H1 (cell line): ENCODE measurements around the gene LEKR1. TPM values are rescaled to one million over a fixed set of nuclear protein-coding genes. Genes with fewer than 3 reads are reported as not detected.

Experiments used
- CBX5 ChIP-seq: fragments of 300-800, 300-1000 bp; sonication (generic); IDR thresholded peaks from 2 replicates; pipeline ENCODE4 v1.7.1; 2016; ENCODE audit warnings: antibody characterized with exemption, low read length, low read depth
- GABPA ChIP-seq: IDR thresholded peaks from 2 replicates; pipeline ENCODE4 v1.6.1; 2011; ENCODE audit warnings: mild to moderate bottlenecking, low read length, moderate library complexity, borderline replicate concordance; ENCODE audit not compliant: insufficient read depth
- SIX5 ChIP-seq: IDR thresholded peaks from 2 replicates; pipeline ENCODE4 v1.6.1; 2011; ENCODE audit warnings: mild to moderate bottlenecking, low read depth, low read length
- polyA plus RNA-seq, 7 experiments: library from polyadenylated mRNA; depleted of rRNA in 3 of 7; stranded (reverse) in 5 of 7; unstranded in 2 of 7; fragments of >200 nt in 5 of 7; fragments of 200-250 nt in 2 of 7; gene quantifications; 1 replicate in 5 of 7; 2 replicates in 1 of 7; 4 replicates in 1 of 7; pipeline versions ENCODE4 v1.2.1 to v1.2.3, GENCODE V29; 2011 to 2013; ENCODE audit warnings: missing spikeins in 2 of 7, mixed read lengths in 2 of 7
- total RNA-seq: library from RNA; stranded (reverse); fragmentation: NEBNext Ultra II Directional; extraction: Animal tissue kit (Norgen Biotek cat#: 25700); gene quantifications from 2 replicates; pipeline ENCODE4 v1.2.1, GENCODE V29; 2021
- TF ChIP-seq, protein P1 (sequence below): fragments of 300-600 bp; sonication (generic); IDR thresholded peaks from 2 replicates; pipeline ENCODE4 v1.7.1; 2012; ENCODE audit warnings: low read length, moderate library complexity, mild to moderate bottlenecking, inconsistent platforms; ENCODE audit not compliant: insufficient replicate concordance

The LEKR1 gene
- total and polyA plus RNA-seq, 2 of the 8 experiments (the other 6 are each of a cell fraction or from before 2014, with no cell fraction given): 0.08 TPM; not detected in 1

DNA sequence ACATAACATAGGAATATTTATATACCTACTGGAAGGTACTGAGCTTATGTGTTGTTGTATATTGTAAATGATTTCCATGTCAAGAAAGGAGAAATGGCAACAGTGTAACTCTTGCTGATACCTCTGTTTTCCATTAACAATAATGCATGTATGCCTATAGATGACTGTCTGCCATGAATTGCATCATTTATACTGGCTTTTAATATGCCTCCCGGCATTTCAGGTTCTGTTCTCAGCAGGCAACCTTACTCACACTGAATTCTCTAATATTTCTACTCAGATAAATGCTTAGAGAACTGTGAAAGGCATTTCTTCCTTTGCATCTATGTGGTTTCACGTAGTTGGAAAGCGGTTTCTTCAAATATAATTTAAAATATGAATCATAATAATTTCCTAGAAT lies 41.8 kb downstream of the LEKR1 start (continued):
- TF ChIP-seq, protein P1, sequence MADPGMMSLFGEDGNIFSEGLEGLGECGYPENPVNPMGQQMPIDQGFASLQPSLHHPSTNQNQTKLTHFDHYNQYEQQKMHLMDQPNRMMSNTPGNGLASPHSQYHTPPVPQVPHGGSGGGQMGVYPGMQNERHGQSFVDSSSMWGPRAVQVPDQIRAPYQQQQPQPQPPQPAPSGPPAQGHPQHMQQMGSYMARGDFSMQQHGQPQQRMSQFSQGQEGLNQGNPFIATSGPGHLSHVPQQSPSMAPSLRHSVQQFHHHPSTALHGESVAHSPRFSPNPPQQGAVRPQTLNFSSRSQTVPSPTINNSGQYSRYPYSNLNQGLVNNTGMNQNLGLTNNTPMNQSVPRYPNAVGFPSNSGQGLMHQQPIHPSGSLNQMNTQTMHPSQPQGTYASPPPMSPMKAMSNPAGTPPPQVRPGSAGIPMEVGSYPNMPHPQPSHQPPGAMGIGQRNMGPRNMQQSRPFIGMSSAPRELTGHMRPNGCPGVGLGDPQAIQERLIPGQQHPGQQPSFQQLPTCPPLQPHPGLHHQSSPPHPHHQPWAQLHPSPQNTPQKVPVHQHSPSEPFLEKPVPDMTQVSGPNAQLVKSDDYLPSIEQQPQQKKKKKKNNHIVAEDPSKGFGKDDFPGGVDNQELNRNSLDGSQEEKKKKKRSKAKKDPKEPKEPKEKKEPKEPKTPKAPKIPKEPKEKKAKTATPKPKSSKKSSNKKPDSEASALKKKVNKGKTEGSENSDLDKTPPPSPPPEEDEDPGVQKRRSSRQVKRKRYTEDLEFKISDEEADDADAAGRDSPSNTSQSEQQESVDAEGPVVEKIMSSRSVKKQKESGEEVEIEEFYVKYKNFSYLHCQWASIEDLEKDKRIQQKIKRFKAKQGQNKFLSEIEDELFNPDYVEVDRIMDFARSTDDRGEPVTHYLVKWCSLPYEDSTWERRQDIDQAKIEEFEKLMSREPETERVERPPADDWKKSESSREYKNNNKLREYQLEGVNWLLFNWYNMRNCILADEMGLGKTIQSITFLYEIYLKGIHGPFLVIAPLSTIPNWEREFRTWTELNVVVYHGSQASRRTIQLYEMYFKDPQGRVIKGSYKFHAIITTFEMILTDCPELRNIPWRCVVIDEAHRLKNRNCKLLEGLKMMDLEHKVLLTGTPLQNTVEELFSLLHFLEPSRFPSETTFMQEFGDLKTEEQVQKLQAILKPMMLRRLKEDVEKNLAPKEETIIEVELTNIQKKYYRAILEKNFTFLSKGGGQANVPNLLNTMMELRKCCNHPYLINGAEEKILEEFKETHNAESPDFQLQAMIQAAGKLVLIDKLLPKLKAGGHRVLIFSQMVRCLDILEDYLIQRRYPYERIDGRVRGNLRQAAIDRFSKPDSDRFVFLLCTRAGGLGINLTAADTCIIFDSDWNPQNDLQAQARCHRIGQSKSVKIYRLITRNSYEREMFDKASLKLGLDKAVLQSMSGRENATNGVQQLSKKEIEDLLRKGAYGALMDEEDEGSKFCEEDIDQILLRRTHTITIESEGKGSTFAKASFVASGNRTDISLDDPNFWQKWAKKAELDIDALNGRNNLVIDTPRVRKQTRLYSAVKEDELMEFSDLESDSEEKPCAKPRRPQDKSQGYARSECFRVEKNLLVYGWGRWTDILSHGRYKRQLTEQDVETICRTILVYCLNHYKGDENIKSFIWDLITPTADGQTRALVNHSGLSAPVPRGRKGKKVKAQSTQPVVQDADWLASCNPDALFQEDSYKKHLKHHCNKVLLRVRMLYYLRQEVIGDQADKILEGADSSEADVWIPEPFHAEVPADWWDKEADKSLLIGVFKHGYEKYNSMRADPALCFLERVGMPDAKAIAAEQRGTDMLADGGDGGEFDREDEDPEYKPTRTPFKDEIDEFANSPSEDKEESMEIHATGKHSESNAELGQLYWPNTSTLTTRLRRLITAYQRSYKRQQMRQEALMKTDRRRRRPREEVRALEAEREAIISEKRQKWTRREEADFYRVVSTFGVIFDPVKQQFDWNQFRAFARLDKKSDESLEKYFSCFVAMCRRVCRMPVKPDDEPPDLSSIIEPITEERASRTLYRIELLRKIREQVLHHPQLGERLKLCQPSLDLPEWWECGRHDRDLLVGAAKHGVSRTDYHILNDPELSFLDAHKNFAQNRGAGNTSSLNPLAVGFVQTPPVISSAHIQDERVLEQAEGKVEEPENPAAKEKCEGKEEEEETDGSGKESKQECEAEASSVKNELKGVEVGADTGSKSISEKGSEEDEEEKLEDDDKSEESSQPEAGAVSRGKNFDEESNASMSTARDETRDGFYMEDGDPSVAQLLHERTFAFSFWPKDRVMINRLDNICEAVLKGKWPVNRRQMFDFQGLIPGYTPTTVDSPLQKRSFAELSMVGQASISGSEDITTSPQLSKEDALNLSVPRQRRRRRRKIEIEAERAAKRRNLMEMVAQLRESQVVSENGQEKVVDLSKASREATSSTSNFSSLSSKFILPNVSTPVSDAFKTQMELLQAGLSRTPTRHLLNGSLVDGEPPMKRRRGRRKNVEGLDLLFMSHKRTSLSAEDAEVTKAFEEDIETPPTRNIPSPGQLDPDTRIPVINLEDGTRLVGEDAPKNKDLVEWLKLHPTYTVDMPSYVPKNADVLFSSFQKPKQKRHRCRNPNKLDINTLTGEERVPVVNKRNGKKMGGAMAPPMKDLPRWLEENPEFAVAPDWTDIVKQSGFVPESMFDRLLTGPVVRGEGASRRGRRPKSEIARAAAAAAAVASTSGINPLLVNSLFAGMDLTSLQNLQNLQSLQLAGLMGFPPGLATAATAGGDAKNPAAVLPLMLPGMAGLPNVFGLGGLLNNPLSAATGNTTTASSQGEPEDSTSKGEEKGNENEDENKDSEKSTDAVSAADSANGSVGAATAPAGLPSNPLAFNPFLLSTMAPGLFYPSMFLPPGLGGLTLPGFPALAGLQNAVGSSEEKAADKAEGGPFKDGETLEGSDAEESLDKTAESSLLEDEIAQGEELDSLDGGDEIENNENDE: no peak
- TF ChIP-seq CBX5: no peak
- TF ChIP-seq SIX5: no peak
- TF ChIP-seq GABPA: no peak
